WTC11 (cell line): ENCODE measurements around the gene HLTF. TPM values are rescaled to one million over a fixed set of nuclear protein-coding genes. Genes with fewer than 3 reads are reported as not detected.

ENCODE experiments used
- ATAC-seq: fragments of 200-7000 bp; cut with Tn5 transposase; 2 replicates; pipeline ENCODE4 v1.10.0; 2021; ENCODE audit warnings: mild to moderate bottlenecking, moderate library complexity
- CTCF ChIA-PET: fragments of 300-600 bp; sonication (Branson Sonifier 250); formaldehyde crosslinking; loops from one replicate; lab custom pipeline; 2021; ENCODE audit warnings: antibody characterized with exemption; lab: Charles Lee
- POLR2A ChIA-PET: fragments of 350-600 bp; sonication (Branson Sonifier 250); formaldehyde crosslinking; loops from one replicate; lab custom pipeline; 2021; ENCODE audit warnings: antibody characterized with exemption; lab: Charles Lee
- DNase-seq: peaks from one replicate; pipeline ENCODE4 v3.0.0; 2021; ENCODE audit warnings: low spot score
- H3K27ac Mint-ChIP-seq: 2 replicates; pipeline ENCODE4 v1.8.0; 2021; ENCODE audit warnings: mixed read lengths
- H3K27me3 Mint-ChIP-seq: 2 replicates; pipeline ENCODE4 v1.8.0; 2021; ENCODE audit warnings: low read depth, mild to moderate bottlenecking, moderate library complexity, mixed read lengths
- H3K36me3 Mint-ChIP-seq: 2 replicates; pipeline ENCODE4 v1.8.0; 2021; ENCODE audit warnings: mixed read lengths
- H3K4me1 Mint-ChIP-seq: 2 replicates; pipeline ENCODE4 v1.8.0; 2022; ENCODE audit warnings: mixed read lengths
- H3K4me3 Mint-ChIP-seq: 2 replicates; pipeline ENCODE4 v1.8.0; 2021; ENCODE audit warnings: mild to moderate bottlenecking, moderate library complexity, mixed read lengths
- H3K9me3 Mint-ChIP-seq: 2 replicates; pipeline ENCODE4 v1.8.0; 2021; ENCODE audit warnings: mixed read lengths
- ATF1 ChIP-seq: sonication (generic); formaldehyde crosslinking; IDR thresholded peaks from 2 replicates; pipeline ENCODE4 v1.8.1; 2023; ENCODE audit warnings: mild to moderate bottlenecking, moderate library complexity, missing genetic modification reagents
- CBFB ChIP-seq: sonication (generic); formaldehyde crosslinking; IDR thresholded peaks from 2 replicates; pipeline ENCODE4 v1.8.1; 2022; ENCODE audit warnings: mild to moderate bottlenecking, low read depth, missing genetic modification reagents
- ELF4 ChIP-seq: sonication (generic); formaldehyde crosslinking; IDR thresholded peaks from 2 replicates; pipeline ENCODE4 v1.8.1; 2022; ENCODE audit warnings: low read depth, mild to moderate bottlenecking, moderate library complexity, missing genetic modification reagents
- FOXP1 ChIP-seq: sonication (generic); formaldehyde crosslinking; IDR thresholded peaks from 2 replicates; pipeline ENCODE4 v1.8.0; 2022; ENCODE audit warnings: missing genetic modification reagents, mild to moderate bottlenecking, moderate library complexity, borderline replicate concordance
- NFYB ChIP-seq: sonication (generic); formaldehyde crosslinking; conservative IDR thresholded peaks from 2 replicates; pipeline ENCODE4 v1.8.0; 2022; ENCODE audit warnings: low read depth, missing genetic modification reagents
- NR1H2 ChIP-seq: sonication (generic); formaldehyde crosslinking; IDR thresholded peaks from 2 replicates; pipeline ENCODE4 v1.9.0; 2021; ENCODE audit warnings: mild to moderate bottlenecking, moderate library complexity, missing genetic modification reagents
- PRRX2 ChIP-seq: fragments of 250-450 bp; sonication (Bioruptor Pico); IDR thresholded peaks from 2 replicates; pipeline ENCODE4 v1.8.0; 2021; ENCODE audit warnings: mild to moderate bottlenecking
- TCF7 ChIP-seq: sonication (generic); formaldehyde crosslinking; IDR thresholded peaks from 2 replicates; pipeline ENCODE4 v1.8.0; 2022; ENCODE audit warnings: mild to moderate bottlenecking, low read depth, missing genetic modification reagents, moderate library complexity
- TP53 ChIP-seq: sonication (generic); formaldehyde crosslinking; IDR thresholded peaks from 2 replicates; pipeline ENCODE4 v1.8.1; 2023; ENCODE audit warnings: mild to moderate bottlenecking, missing genetic modification reagents
- ZNF121 ChIP-seq: sonication (generic); formaldehyde crosslinking; IDR thresholded peaks from 2 replicates; pipeline ENCODE4 v1.8.0; 2023; ENCODE audit warnings: missing genetic modification reagents
- ZNF219 ChIP-seq: sonication (generic); formaldehyde crosslinking; IDR thresholded peaks from 2 replicates; pipeline ENCODE4 v1.8.0; 2023; ENCODE audit warnings: missing genetic modification reagents, mild to moderate bottlenecking, borderline replicate concordance
- ZNF416 ChIP-seq: fragments of 250-450 bp; sonication (Bioruptor Pico); IDR thresholded peaks from 2 replicates; pipeline ENCODE4 v1.9.0; 2021; ENCODE audit warnings: mild to moderate bottlenecking, inconsistent platforms
- total RNA-seq: library from RNA; stranded (reverse); gene quantifications from 3 replicates; pipeline ENCODE4 v1.2.3, GENCODE V29; 2021
- TF ChIP-seq, protein P1 (sequence below): sonication (generic); formaldehyde crosslinking; IDR thresholded peaks from 2 replicates; pipeline ENCODE4 v1.8.1; 2023; ENCODE audit warnings: mild to moderate bottlenecking, missing genetic modification reagents, moderate library complexity
- TF ChIP-seq, protein P2 (sequence below): sonication (generic); formaldehyde crosslinking; IDR thresholded peaks from 2 replicates; pipeline ENCODE4 v1.8.1; 2022; ENCODE audit warnings: low read depth, missing genetic modification reagents, borderline replicate concordance
- TF ChIP-seq, protein P3 (sequence below): sonication (generic); formaldehyde crosslinking; IDR thresholded peaks from 2 replicates; pipeline ENCODE4 v1.8.0; 2023; ENCODE audit warnings: missing genetic modification reagents
- TF ChIP-seq, protein P4 (sequence below): sonication (generic); formaldehyde crosslinking; IDR thresholded peaks from 2 replicates; pipeline ENCODE4 v1.8.0; 2022; ENCODE audit warnings: mild to moderate bottlenecking, missing genetic modification reagents
- TF ChIP-seq, protein P5 (sequence below): sonication (generic); formaldehyde crosslinking; IDR thresholded peaks from 2 replicates; pipeline ENCODE4 v1.8.1; 2022; ENCODE audit warnings: mild to moderate bottlenecking, missing genetic modification reagents, moderate library complexity, borderline replicate concordance
- TF ChIP-seq, protein P6 (sequence below): sonication (generic); formaldehyde crosslinking; IDR thresholded peaks from 2 replicates; pipeline ENCODE4 v1.8.1; 2023; ENCODE audit warnings: mild to moderate bottlenecking, missing genetic modification reagents, borderline replicate concordance

HLTF gene
- total RNA-seq, 1 experiment from 2014 or later: 62.4 TPM

DNA sequence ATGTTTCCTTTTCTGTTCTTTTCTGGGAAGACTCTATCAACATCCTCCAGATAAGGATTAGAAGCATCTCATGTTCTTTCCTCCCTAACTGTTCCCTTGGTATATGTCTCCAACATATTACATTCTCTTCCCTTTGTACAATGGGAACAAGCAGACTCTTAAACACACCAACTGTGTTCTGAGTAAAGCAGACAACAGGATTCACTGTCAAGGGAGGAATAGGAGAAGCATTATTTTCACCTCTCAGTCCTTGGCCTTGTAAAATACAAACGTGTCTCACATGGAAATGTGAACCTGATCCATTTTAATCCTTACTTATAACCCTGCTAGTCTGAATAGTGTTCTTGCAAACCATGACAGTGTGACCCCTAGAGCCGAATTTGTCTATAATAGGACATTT lies 75.4 kb downstream of the HLTF start:
- no peak for ATAC-seq
- Mint-ChIP-seq H3K4me1 (peaks cover 14% of the 10 kb centered on the region), H3K27ac (no peak overlapping the region), H3K4me3 (no peak overlapping the region), H3K36me3 (peaks cover 43% of the 10 kb centered on the region), H3K27me3 (no peaks in the 10 kb centered on the region), H3K9me3 (no peaks in the 10 kb centered on the region)
- no peak for DNase-seq
- ChIA-PET POLR2A (no interaction called here), CTCF (no interaction called here)
- TF ChIP-seq TCF7 (CRISPR knock-in tag): no peak
- TF ChIP-seq, protein P1, sequence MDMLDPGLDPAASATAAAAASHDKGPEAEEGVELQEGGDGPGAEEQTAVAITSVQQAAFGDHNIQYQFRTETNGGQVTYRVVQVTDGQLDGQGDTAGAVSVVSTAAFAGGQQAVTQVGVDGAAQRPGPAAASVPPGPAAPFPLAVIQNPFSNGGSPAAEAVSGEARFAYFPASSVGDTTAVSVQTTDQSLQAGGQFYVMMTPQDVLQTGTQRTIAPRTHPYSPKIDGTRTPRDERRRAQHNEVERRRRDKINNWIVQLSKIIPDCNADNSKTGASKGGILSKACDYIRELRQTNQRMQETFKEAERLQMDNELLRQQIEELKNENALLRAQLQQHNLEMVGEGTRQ (CRISPR knock-in tag): no peak
- no peak for TF ChIP-seq NFYB
- TF ChIP-seq, protein P2, sequence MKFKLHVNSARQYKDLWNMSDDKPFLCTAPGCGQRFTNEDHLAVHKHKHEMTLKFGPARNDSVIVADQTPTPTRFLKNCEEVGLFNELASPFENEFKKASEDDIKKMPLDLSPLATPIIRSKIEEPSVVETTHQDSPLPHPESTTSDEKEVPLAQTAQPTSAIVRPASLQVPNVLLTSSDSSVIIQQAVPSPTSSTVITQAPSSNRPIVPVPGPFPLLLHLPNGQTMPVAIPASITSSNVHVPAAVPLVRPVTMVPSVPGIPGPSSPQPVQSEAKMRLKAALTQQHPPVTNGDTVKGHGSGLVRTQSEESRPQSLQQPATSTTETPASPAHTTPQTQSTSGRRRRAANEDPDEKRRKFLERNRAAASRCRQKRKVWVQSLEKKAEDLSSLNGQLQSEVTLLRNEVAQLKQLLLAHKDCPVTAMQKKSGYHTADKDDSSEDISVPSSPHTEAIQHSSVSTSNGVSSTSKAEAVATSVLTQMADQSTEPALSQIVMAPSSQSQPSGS (CRISPR knock-in tag): no peak
- TF ChIP-seq PRRX2 (CRISPR knock-in tag): no peak
- TF ChIP-seq, protein P3, sequence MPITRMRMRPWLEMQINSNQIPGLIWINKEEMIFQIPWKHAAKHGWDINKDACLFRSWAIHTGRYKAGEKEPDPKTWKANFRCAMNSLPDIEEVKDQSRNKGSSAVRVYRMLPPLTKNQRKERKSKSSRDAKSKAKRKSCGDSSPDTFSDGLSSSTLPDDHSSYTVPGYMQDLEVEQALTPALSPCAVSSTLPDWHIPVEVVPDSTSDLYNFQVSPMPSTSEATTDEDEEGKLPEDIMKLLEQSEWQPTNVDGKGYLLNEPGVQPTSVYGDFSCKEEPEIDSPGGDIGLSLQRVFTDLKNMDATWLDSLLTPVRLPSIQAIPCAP (CRISPR knock-in tag): no peak
- TF ChIP-seq NR1H2 (CRISPR knock-in tag): no peak
- TF ChIP-seq ZNF416 (CRISPR knock-in tag): no peak
- no peak for TF ChIP-seq ELF4 (CRISPR knock-in tag)
- TF ChIP-seq ZNF219 (CRISPR knock-in tag): no peak
- TF ChIP-seq, protein P4, sequence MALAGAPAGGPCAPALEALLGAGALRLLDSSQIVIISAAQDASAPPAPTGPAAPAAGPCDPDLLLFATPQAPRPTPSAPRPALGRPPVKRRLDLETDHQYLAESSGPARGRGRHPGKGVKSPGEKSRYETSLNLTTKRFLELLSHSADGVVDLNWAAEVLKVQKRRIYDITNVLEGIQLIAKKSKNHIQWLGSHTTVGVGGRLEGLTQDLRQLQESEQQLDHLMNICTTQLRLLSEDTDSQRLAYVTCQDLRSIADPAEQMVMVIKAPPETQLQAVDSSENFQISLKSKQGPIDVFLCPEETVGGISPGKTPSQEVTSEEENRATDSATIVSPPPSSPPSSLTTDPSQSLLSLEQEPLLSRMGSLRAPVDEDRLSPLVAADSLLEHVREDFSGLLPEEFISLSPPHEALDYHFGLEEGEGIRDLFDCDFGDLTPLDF (CRISPR knock-in tag): no peak
- TF ChIP-seq, protein P5, sequence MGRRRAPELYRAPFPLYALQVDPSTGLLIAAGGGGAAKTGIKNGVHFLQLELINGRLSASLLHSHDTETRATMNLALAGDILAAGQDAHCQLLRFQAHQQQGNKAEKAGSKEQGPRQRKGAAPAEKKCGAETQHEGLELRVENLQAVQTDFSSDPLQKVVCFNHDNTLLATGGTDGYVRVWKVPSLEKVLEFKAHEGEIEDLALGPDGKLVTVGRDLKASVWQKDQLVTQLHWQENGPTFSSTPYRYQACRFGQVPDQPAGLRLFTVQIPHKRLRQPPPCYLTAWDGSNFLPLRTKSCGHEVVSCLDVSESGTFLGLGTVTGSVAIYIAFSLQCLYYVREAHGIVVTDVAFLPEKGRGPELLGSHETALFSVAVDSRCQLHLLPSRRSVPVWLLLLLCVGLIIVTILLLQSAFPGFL (CRISPR knock-in tag): no peak
- no peak for TF ChIP-seq FOXP1 (CRISPR knock-in tag)
- no peak for TF ChIP-seq ZNF121 (CRISPR knock-in tag)
- TF ChIP-seq TP53 (CRISPR knock-in tag): no peak
- TF ChIP-seq, protein P6, sequence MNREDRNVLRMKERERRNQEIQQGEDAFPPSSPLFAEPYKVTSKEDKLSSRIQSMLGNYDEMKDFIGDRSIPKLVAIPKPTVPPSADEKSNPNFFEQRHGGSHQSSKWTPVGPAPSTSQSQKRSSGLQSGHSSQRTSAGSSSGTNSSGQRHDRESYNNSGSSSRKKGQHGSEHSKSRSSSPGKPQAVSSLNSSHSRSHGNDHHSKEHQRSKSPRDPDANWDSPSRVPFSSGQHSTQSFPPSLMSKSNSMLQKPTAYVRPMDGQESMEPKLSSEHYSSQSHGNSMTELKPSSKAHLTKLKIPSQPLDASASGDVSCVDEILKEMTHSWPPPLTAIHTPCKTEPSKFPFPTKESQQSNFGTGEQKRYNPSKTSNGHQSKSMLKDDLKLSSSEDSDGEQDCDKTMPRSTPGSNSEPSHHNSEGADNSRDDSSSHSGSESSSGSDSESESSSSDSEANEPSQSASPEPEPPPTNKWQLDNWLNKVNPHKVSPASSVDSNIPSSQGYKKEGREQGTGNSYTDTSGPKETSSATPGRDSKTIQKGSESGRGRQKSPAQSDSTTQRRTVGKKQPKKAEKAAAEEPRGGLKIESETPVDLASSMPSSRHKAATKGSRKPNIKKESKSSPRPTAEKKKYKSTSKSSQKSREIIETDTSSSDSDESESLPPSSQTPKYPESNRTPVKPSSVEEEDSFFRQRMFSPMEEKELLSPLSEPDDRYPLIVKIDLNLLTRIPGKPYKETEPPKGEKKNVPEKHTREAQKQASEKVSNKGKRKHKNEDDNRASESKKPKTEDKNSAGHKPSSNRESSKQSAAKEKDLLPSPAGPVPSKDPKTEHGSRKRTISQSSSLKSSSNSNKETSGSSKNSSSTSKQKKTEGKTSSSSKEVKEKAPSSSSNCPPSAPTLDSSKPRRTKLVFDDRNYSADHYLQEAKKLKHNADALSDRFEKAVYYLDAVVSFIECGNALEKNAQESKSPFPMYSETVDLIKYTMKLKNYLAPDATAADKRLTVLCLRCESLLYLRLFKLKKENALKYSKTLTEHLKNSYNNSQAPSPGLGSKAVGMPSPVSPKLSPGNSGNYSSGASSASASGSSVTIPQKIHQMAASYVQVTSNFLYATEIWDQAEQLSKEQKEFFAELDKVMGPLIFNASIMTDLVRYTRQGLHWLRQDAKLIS (CRISPR knock-in tag): no peak
- TF ChIP-seq ATF1 (CRISPR knock-in tag): no peak
- no peak for TF ChIP-seq CBFB (CRISPR knock-in tag)
